ENCODE data around the gene BHLHE41.

Gene BHLHE41

DNA sequence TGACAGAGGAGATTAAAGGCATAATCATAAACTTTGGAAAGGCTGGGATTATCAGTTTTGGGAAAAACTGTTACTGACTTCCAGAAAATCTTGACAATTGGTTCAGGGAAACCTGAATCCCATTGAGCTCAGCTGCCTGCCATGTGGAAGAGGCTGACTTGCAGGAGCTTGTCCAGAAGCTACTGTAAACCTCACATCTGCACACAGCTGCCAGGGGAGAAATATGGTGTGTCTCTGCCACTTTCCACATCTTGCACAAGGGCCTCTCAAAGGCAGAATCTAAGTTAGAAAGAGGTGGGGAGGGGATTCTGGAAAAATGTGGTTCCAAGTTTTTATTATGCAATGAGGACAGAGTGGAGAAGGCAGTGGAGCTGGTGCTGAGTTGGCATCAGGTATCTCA is 8.7 kb upstream of the BHLHE41 start:
- no peak for DNase-seq

DNA sequence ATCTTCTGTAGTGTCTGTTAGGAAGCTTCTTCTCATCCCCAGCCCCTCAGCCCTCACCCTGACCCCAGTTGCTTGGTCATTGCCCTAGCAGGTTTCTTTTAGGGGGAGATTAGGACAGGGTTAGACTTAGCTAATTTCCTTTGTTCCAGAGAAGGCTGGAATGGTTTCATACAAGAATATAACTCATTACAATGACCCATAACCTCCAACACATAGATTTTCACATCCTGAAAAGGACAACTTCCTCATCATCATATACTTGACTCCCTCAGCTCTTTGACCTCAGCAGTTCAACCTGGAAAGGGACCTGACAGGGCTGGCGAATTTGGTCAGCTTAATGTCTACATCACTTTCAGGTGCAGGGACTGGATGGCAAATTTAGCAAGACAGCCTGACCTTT is 8.0 kb upstream of the BHLHE41 start:
- DNase-seq: no peak

DNA sequence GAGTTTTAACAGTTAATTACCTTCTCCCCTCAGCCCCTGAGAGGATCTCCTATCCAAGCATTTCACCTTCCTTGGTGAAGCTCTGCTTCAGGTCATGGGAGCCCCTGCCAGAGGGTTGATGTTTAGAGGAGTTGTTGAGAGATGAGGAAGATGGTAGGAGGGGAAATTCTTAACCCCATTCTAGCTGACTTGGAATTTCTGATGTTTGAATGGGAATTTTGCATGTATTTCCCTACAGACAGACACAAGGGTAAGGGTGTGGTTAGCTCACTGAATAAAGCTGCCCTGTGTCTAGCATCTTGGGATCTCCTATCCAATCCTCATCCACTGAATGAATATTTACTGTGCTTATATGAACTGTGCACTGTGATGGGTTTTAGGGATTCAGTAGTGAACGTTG is 7.1 kb upstream of the BHLHE41 start:
- DNase-seq: no peak

GRCh38 chr12:26130728-26131127 is 5.9 kb upstream of the BHLHE41 start:
- DNase-seq: no peak

GRCh38 chr12:26128168-26128567 is 3.3 kb upstream of the BHLHE41 start:
- no peak for DNase-seq

- no peak for DNase-seq
Observed at GRCh38 chr12:26127404-26127803, 2.6 kb upstream of the BHLHE41 start.

GRCh38 chr12:26126340-26127284 is 1.8 kb upstream of the BHLHE41 start:
- no peak for DNase-seq

DNA sequence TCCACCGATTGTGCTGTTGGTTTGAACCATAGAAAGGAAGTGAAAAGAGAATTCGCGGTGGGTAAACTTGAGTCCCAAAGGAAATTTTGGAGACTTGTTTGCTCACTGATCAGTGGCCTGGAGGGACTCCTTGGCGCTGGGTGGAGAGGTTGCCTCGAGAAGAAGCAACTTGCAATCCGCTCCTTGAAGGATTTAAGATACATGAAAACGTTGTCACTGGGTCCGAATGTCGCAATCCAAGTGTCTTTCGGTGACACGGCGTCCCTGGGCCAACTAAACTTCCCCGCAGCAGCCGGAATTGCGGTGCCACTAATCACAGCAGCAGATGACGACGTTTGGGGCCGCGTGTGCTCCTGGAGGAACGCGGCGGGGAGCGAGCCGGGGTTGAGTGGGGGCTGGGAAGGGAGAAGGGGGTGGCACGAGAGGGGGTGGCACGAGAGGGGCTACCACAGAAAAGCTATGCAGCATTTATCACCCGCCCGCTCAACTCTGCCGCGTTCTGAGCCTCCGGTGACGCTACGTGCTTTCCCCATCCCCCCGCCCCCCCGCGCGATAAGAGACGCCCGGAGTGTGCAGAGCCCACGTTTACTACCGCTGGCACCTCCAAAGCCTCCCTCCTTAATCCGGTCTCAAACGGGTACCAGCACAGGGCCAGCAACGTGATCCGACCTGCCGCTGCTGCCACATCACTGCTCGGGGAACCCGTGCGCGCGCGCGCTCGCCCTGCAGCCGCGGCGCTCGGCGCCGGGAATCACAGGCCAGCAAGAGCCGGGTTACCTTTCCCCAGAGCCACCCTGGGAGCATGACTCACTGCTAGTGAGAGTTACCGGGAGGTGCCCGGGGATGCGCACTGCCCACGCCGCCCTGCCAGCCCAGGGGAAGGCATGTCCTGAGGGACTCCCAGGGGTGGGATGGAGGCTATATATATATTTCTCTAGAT is 833 bp upstream of the BHLHE41 start:
- DNase-seq: peak; percentile 8 to 12

DNA sequence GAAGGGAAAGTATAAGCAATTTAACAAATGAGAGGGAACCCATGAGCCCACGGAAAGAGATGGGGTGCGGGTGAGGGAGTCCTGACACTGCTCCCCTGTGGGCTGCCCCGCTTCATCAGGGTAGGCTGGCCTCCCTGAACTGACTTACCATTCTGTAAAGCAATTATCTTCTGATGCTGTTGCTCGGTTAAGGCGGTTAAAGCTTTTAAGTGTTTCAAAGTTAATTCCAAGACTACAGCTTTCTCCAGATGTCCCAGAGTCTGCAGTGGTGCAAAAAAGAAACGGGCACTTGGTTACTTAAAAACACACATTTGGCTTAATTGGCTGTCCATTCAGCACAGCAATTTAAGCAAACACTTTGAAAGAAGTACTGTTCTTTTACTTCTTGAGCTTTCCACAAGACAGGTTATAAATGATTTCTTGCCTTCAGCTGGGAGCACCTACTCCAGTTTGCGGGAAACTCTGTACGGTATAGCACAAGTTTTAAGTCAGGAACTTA is 1.3 kb downstream of the BHLHE41 start:
- DNase-seq: no peak

GRCh38 chr12:26122681-26123481 is 2.0 kb downstream of the BHLHE41 start:
- peak; percentile 20 to 21 for DNase-seq

DNA sequence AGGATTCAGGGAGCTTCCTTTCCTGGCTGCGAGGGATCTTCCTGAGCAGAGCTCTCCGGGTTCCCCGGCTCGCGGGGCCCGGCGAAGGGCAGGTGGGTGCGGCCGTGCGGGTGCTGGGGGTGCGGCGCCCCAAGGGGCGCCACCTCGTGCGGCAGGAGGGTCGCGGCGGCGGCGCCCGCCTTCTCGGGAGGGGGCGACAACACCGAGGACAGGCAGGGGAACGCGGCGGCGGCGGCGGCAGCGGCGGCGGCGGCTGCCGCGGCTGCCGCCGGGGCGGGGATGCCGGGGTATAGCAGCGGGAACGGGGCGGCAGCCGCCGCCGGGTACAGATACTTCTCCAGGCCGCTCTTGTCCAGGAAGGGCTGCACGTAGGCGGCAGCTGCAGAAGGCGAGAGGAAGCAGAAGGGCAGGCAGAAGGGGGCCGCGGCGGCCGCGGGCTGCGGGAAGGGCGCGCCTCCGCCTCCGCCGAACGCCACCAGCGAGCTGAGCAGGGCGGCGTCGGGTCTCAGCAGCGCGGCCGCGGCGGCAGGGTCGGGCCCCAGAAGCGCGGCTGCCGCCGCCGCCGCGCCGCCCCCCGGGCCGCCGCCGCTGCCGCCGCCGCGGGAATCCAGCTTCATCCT is 2.7 kb downstream of the BHLHE41 start:
- DNase-seq: peak; percentile 9 to 13

DNA sequence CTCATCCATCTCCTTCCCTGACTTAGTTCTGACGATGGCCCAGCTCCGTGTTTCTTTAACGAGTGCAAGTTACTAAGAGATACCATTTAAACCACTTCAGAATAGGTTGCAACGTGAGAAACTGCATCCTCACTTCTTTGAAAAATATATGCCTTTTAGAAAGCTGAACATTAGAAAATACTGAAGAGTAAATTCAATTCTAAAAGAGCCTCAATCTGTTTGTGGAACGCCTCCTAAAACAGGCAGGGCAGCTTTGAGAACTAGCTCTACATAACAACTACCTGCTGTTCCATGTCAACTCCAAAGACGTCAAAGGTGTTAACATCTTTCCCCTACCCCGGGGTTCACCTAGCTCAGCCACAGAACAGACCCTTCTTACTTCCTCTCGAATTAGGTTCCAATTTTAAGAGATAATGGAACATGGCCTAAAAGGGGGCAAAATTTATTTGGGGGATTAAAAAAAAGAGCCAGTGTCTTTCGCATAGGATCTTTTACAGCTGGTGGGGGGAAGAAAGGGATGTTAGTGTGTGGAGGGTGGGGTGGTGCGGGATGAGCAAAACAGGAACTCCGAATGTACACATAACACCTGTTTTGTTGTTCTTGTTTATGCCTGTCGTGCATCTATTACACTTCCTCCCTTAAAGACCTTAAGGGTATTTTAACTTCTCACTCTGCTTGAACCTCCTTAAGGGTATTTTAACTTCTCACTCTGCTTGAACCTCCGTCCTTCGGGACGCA is 3.3 kb downstream of the BHLHE41 start:
- no peak for DNase-seq

DNA sequence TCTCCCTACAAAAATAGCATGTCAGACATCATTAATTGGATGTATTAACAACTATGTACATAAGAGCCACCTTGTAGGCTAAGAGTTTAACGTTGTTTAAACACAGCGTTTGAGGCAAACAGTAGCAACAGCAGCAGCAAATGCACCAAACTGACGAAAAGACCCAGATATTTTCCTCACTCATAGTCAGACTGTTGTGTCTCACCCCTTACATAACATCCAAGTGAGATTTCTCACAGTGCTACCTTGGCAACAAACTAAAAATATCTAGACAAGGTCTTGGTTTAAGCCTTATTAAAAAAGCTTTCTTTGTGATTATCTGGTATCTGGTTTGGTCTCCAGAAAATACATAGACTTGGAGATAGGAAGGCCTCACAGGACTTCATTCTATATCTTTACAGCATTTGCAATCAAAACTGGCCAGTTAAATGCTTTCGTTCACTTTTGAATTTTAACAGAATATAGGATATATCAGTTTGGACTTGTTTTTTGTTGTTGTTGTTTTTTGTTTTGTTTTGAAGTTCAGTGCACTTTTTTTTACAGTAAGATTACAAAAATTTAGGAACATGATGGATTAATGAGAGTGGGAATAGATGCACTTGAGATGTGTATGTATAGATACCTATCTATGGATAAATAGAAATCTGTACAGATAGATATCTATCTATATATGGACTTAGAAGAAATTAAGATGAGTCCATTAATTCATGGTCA is 4.1 kb downstream of the BHLHE41 start:
- DNase-seq: no peak

GRCh38 chr12:26119391-26119989 is 5.3 kb downstream of the BHLHE41 start:
- DNase-seq: no peak

DNA sequence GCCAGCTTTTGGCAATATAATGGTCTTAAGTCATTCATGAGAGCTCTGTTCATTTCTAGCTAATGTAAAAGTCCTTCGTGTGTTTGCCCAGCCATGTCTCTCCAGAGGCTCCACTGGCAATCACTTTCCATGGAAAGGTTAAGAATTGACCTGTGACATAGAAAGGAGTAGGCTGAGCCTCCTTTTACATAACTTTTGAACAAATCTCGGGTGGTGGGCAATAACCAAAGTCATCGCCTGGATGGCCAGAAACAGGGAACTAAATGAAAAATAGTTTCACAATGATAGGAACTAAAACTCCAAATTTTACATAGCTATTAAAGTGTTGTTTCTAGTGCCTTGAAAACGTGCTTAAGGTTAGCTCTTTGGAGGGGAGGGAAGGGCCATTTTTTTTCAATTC is 6.5 kb downstream of the BHLHE41 start:
- DNase-seq: no peak

- DNase-seq: no peak
Observed at GRCh38 chr12:26116829-26117715, 7.8 kb downstream of the BHLHE41 start.

DNA sequence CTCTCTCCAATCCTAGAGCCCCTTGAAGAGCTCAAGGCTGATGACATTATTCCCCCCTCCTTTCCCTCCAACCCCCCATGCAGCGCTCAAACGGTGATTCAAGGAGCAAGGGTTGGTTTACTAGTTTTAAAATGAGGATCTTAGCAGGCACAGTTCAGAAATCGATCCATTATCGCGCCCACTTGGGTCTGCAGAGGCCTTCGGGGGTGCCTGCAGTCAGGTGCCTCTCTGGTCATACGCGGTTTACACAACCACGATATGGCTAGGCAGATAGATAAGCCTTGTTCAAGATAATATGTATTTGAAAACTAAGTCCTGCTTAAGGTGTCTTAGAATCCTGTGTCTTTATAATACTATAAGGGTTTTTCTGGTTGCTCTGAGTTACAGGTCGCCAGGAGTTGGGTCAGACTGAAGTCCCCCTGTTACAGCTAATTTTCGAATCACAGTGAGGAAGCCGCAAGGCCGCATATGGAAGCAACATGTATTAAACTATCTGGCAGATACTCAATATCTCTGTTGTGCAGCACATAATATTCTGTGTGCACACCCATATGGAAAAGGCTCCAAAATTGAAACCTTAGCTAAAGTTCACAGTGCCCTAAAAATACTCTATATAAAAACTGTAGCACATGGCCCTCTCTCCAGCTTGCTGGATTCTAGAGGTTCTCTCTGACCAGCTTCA is 10.0 kb downstream of the BHLHE41 start:
- DNase-seq: no peak
